GM21381 (cell line): ENCODE results near the gene SLITRK6.
"Not testable (repeated sequence)": the region's sequence is repeated elsewhere in the genome, so short reads cannot be mapped to it uniquely, and the experiment has no call there.

ENCODE experiments used
- ATAC-seq: cut with Tn5 transposase; IDR thresholded peaks from one replicate; pipeline ENCODE4 v1.9.1; 2021; ENCODE audit warnings: mild to moderate bottlenecking, moderate library complexity; ENCODE audit not compliant: unreplicated experiment

Gene SLITRK6, protein sequence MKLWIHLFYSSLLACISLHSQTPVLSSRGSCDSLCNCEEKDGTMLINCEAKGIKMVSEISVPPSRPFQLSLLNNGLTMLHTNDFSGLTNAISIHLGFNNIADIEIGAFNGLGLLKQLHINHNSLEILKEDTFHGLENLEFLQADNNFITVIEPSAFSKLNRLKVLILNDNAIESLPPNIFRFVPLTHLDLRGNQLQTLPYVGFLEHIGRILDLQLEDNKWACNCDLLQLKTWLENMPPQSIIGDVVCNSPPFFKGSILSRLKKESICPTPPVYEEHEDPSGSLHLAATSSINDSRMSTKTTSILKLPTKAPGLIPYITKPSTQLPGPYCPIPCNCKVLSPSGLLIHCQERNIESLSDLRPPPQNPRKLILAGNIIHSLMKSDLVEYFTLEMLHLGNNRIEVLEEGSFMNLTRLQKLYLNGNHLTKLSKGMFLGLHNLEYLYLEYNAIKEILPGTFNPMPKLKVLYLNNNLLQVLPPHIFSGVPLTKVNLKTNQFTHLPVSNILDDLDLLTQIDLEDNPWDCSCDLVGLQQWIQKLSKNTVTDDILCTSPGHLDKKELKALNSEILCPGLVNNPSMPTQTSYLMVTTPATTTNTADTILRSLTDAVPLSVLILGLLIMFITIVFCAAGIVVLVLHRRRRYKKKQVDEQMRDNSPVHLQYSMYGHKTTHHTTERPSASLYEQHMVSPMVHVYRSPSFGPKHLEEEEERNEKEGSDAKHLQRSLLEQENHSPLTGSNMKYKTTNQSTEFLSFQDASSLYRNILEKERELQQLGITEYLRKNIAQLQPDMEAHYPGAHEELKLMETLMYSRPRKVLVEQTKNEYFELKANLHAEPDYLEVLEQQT

DNA sequence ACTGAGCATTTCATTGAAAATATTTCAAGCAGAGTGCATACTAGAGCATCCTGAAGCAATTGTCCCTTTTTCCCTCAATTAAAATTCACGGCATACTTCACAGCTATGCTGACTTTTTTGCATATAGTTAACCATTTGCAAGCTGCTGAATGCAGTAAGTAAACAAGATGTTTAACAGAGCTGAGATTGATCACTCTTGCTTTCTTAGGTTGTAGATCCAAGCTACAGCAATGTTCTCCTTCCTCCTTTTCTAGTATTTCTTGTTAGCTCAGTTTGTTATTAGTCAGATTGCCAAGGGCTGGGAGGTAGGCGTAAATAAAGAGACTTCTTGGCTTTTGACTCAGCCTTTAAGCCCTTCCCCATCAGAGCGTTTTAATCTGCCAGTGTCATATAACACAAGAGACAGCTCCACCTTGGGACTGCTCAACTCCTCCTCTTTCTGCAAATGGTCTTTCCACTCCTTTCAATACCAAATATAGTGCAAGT lies at the start of gene SLITRK6:
Gene SLITRK6 (minus strand): TSS at position 323 of the 486 bp plus-strand sequence. CDS start 2,911 bp downstream, outside the sequence.
- ATAC-seq, result no peak

DNA sequence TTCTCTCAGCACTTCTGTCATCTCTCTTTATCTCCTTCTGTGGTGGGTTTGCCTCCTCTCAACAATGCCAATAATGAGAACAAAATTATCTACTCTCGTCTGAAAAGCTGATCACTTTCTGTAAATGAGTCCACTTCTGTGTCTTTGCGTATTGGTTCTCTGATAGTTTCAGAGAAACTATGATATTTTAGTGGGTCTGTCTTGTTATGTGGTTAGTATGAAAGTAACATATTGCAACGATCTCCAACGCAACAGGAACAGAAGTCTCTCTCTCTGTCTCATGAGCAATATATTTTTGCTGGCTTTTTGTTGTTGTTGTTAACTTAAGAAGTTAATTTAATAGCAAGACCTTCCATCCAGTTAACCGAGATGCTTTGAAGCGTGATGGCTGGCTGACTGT lies 47.8 kb upstream of the SLITRK6 start:
- no peak for ATAC-seq

DNA sequence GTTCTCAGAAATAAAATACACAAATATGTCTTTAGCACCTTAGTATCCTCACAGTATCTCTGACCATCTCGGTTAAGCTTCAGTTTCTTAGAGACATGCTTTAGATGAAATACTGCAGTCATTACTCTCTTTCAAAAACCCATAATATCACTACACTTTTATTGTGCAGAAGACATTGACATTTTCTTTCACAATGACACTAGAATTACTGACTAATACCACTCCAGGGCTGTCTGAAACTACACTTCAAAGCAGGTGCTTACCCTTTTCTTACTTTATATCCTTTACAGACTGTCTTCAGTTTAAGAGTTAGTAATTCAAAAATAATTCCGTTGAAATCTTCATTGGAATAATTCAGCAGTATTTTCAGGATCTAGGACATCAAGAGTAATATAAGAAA lies 42.2 kb upstream of the SLITRK6 start:
- no peak for ATAC-seq

DNA sequence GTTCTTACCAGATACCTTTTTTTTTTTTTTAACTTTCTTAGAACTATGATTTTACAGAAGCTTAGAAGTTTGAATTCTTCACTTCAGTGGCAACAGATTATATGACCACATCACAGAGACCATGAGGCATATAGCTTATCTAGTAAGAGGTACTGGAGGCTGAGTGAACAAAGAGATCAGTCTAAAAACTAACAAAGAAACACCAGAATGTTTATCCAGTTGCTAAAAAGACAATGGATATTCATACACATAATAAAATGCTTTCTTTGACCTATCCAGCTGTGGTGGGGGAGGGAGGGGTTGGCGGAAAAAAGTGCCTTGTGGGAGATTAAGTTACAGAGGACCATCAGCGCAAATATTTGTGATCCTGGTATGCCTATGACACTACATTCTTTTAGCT lies 34.7 kb upstream of the SLITRK6 start:
- ATAC-seq, result no peak

DNA sequence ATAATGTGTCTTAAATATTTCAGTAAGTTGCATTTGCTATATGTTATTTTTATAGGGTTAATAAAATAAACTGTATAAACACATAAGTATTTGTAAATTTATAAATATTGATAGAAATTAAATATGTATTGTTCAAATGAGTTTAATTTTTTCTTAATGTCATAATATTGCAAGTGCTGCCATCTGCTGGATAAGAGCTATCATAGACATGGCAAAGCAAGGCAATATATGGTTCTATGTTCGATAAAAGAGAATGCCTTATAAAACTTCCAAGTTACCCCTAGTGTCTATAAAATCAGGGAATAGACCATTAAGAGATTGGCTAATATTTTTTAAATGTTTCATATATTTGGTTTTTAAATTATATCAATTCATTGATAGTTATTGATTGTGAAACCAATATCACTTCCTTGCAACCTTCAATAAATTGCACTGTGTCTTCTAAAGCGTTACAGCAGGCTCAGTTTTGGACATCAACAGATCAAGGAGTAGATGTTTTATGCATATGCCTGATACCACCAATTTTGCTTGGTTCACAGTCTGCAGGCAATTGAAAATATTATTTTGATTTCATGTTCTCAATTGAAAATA lies 29.0 kb upstream of the SLITRK6 start:
- no peak for ATAC-seq

DNA sequence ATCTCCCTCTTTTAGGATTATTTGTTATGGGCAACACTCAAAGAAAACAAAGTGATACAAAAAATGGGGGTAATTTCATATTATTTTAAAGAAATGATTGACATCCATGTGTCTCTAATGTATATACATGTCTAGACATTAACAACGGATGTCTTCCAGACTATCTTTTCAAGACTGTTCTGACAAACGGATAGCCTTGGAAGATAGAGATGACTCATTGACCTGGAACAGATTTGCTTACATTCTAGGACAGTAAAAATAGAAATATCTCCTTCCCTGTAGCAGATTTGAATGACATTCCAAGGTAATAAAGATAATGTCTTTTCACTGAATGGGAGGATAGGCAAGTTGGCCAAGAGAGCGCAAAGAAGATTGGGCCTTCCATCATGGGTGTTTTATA lies 26.2 kb upstream of the SLITRK6 start:
- ATAC-seq, result no peak

DNA sequence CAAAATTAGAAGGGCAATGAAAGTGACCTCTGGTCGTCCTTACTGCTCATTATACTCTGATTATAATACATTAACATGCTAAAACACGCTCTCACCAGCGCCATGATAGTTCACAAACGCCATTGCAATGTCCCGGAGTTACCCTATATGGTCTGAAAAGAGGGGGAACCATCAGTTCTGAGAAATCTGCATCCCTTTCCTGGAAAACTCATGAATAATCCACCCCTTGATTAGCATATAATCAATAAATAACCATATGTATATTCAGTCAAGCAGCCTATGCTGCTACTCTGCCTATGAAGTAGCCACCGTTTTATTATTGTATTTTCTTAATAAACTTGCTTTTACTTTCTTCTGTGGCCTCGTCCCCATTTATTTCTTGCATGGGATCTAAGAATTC lies 24.6 kb upstream of the SLITRK6 start:
- no peak for ATAC-seq

DNA sequence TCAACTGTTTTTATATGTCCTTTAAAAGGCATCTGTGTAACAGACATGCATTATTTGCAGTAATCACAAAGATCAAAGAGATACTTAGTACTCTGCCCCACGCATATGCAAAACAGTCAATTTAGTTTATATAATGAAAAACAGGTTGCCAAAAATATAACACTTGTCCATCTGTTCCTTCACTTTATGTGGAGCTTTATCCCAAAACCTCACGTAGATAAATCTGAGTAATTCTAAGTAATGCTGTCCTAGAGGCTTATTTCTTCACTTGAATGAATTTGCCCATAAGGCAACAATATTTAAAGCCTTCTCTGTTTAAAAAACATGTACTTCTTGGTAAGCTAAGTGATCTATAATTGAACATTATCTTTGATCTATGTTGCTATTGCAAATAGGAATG lies 20.3 kb upstream of the SLITRK6 start:
- no peak for ATAC-seq

DNA sequence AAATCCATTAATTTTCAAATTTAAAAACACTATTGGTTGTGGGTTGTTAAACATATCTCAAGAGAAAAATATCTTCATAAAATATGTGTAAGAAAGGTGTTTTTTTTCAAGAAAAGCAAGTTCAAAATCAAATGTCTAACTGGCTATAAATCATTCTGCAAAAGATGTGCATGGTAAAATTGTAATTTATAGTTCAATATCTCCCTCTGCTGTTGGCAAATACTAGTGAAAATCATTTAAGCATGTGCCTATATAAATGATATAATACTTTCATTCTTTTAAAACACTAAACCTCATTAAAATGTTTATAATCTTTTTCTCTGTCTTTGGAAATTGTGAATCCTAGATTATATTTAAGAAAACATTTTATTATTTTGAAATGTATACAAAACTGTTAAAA lies 17.2 kb upstream of the SLITRK6 start:
- no peak for ATAC-seq

DNA sequence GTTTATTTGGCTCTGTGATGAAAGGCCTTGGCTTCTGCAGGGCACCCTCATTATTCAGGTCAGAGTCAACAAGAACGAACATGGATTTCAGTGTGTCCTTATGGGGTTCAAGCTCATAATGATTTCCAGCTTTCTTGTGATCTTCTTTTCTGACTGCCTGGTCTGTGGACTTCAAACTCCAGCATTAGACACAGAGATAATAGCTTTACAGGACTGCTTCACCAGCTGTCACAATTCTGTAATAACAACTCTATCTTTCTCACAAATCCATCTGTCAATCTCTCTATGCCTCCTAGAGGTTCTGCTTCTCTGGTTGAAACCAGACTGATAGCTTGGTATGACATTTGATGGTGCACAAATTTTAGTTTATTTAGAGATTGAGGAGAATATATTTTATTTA lies 13.1 kb upstream of the SLITRK6 start:
- ATAC-seq, result no peak

DNA sequence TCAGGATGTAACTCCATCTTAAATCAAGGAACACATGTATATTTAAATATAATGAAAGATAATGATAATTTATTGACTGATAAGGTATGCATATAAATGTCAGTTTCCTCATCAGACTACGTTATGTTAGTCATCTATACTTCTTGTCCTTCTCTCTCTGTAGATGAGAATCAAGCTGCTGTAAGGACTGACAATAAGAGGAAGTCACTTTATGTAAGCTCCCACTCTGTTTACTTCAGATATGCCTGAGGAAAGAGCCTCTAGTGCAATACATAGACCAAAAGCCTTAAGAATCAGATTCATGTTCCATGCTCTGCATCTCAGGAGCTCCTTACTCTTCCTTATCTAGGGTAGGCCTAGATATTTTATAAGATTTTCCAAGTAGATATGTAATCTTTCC lies 9.6 kb upstream of the SLITRK6 start:
- no peak for ATAC-seq

DNA sequence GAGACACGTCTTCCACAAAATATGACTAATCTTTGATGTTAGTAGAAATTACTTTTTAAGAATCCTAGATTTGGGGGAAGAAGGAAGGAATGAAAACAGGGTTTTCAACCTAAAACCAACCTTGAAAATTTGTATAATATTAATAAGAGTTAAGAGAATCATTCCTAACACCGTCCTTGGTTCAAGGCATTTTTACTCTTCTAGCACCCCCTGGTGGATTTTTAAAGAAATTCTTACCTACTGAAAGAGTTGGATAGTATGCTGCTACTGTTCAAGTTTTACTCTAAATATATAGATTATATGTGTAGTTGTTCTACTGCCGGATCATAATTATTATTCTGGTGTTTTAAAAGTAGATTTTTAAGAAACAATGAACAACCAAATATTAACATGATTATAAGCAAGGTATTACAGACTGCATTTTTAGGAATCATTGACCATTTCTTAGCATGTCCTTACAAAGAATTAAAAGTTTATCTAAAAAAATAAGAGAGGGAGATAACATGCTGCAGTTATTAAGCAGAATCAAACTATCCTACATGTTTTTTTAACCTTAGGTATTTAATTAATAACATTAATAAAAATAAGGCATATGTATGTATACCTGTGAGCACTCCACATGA lies 7.4 kb upstream of the SLITRK6 start:
- peak; percentile 63 for ATAC-seq

DNA sequence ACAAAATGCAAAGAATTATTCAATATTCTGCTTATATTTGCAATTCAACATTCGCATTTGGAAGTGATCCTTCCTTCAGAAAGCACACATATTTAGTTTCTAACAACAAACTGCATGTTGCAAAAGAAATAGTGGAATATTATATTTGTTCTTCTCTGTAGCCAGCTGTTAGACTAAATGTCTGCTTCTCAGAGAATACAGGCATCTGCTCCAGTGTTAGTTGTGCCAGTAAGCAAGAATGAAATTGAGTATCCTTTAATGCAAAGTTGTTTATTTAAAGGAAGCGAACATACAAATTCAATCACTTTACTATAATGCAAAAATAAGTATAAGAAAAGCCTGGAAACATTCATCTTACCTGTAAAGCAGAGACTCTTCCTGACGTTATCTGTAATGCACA lies 663 bp downstream of the SLITRK6 start:
- ATAC-seq, result no peak

DNA sequence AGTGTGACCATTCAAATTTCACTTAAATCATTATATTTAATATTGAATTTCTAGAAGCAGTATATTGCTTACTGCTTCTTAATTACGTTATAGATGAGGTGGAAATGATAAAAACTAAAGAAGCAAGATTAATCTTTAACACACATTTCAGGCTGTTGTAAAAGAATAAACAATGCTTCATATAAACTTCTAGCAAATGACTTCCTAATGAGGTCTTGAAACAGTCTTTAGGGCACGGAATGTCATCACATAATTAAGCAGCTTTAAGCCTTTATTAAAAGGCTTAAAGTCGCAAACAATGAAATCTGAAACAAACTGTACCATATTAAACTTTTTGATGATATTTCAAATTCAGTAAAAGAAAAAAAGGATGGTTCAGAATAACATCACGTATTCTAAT lies 1.9 kb downstream of the SLITRK6 start:
- no peak for ATAC-seq

DNA sequence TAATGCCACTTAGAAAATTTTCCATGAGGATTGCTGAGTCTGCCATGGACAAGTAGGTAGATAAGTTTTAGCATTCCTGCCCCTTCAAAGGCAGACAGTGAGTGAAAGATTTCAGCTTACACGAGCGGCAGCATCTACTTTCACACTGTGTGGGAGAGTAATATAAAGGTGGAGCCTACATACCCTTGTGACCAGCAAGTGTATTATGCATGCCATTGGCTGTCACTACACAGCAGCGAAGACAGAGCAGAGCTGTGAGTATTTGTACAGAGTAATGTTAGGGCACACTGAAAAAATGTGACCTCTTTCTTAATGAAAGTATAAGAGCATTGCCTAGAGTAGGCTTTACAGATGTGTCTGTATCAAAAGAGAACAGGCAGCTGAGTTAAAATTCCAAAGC lies 14.0 kb downstream of the SLITRK6 start:
- no peak for ATAC-seq

DNA sequence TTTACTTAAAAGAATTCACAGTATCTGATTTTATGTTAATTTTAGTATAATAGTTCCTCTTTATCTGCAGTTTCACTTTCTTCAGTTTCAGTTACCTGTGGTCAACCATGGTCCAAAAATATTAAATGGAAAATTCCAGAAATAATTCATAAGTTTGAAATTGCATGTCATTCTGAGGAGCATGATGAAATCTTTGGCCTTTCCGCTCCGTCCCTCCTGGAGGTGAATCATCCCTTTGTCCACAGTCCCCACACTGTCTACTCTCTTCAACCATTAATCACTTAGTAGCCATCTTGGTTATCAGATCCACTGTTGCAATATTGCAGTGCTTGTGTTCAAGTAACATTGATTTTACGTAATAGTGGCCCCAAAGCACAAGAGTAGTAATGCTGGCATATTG lies 26.9 kb downstream of the SLITRK6 start:
- no peak for ATAC-seq

DNA sequence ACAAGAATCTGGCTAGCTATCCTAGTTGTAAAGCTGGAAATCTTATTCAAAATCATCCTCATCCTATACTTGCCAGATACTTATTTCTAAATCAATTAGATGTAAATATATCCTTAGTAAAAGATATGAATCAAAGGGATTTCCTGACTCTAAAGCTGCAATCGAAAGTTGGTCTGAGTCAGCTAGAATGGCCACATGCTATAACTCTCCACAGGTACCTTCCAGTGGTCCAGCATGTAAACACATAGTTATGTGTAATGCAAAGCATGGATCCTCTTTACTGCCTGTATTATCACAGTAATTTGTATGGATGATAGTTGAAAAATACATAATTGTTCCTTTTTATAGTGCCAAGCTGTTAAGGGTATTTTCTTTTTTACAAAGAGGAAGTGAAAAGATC lies 27.4 kb downstream of the SLITRK6 start:
- ATAC-seq, result no peak

DNA sequence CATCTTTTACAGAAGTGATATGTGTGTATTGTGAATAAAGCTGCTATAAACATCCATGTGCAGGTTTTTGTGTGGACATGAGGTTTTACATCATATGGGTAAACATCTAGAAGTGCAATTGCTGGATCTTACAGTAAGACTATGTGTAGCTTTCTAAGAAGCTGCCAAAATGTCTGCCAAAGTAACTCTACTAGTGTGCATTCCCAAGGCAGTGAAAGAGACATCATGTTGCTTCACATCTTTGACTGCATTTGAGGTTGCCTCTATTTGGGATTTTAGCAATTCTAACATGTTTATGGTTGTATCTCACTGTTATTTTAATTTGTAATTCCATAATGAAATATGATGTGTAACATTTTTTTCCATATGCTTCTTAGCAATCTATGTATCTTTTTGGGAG lies 30.3 kb downstream of the SLITRK6 start:
- ATAC-seq, result no peak

DNA sequence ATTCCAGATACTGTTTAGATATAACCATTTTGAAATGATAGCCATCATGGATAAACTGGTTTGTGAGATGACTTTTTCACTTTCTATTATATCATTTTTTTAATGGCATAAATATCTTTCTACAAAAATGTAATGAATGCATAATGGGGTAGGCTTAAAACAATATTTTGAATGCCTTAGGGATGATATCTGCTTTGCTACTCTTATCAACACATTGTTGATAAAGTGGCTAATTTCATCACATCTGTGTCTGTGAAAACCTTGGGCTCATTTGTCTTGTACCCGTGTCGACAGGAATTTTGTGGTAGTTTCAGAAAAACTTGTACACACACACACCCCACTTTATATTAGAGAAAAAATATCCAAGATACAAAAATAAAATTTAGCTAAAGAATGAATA lies 44.1 kb downstream of the SLITRK6 start:
- no peak for ATAC-seq

DNA sequence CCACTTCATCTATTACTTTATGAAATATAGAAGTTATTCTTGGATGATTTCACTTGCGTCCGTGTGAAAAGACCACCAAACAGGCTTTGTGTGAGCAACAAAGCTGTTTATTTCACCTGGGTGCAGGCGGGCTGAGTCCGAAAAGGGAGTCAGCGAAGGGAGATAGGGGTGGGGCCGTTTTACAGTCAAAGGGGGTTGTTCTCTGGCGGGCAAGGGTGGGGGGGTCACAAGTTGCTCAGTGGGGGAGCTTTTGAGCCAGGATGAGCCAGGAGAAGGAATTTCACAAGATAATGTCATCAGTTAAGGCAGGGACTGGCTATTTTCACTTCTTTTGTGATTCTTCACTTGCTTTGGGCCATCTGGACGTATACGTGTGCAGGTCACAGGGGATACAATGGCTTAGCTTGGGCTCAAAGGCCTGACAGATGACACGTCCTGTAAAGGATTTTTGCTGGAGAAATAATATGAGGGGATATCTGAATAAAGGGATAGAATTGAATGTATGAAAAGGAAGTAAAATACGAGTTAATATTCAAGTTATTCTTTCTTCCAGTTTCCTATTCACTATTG lies 55.9 kb downstream of the SLITRK6 start:
- ATAC-seq, result not testable (repeated sequence)
